ENCODE results near the gene C22orf42.
"Not testable (repeated sequence)": the region's sequence is repeated elsewhere in the genome, so short reads cannot be mapped to it uniquely, and the experiment has no call there.

Gene C22orf42

GRCh38 chr22:32158712-32159533 lies at the start of gene C22orf42:
Gene C22orf42 (minus strand): TSS chr22:32159303. CDS start chr22:32159215, 88 bp downstream.
- no peak for DNase-seq

- DNase-seq: no peak
Measured at GRCh38 chr22:32208681-32209080, 49.6 kb upstream of the C22orf42 start.

- no peak for DNase-seq
Measured at GRCh38 chr22:32207971-32208480, 48.9 kb upstream of the C22orf42 start.

GRCh38 chr22:32206774-32207758 lies 48.0 kb upstream of the C22orf42 start:
- DNase-seq: peak; percentile 8

- DNase-seq: no peak
Measured at GRCh38 chr22:32205974-32206773, 47.1 kb upstream of the C22orf42 start.

GRCh38 chr22:32204856-32205722 lies 46.0 kb upstream of the C22orf42 start, which contains the start of gene RFPL2:
Gene RFPL2 (minus strand): TSS chr22:32205073. CDS start chr22:32202451, 2,622 bp downstream.
- peak; percentile 36 for DNase-seq

- DNase-seq: no peak
Measured at GRCh38 chr22:32204040-32204855, 45.1 kb upstream of the C22orf42 start.

- no peak for DNase-seq
Measured at GRCh38 chr22:32203181-32204039, 44.3 kb upstream of the C22orf42 start.

GRCh38 chr22:32202539-32203180 lies 43.6 kb upstream of the C22orf42 start:
- peak; percentile 42 for DNase-seq

GRCh38 chr22:32202161-32202538 lies 43.0 kb upstream of the C22orf42 start:
- DNase-seq: no peak

GRCh38 chr22:32200752-32201151 lies 41.6 kb upstream of the C22orf42 start:
- no peak for DNase-seq

GRCh38 chr22:32199961-32200360 lies 40.9 kb upstream of the C22orf42 start:
- DNase-seq: no peak

- no peak for DNase-seq
Measured at GRCh38 chr22:32199341-32199740, 40.2 kb upstream of the C22orf42 start.

- not testable (repeated sequence) for DNase-seq
Measured at GRCh38 chr22:32197553-32198226, 38.6 kb upstream of the C22orf42 start.

- not testable (repeated sequence) for DNase-seq
Measured at GRCh38 chr22:32195900-32196299, 36.8 kb upstream of the C22orf42 start.

- not testable (repeated sequence) for DNase-seq
Measured at GRCh38 chr22:32193346-32193745, 34.2 kb upstream of the C22orf42 start.

- DNase-seq: not testable (repeated sequence)
Measured at GRCh38 chr22:32191021-32191420, 31.9 kb upstream of the C22orf42 start.

- no peak for DNase-seq
Measured at GRCh38 chr22:32185821-32186220, 26.7 kb upstream of the C22orf42 start.
